IMR-90 (cell line): ENCODE results near the gene SNRNP25. TPM values are rescaled to one million over a fixed set of nuclear protein-coding genes. Genes with fewer than 3 reads are reported as not detected.

Source experiments
- ATAC-seq: fragments of 200-7000 bp; cut with Tn5 transposase; 2 replicates; pipeline ENCODE4 v1.9.1; 2020; ENCODE audit warnings: low read depth, mild to moderate bottlenecking, moderate library complexity
- BruUV-seq: library from RNA; stranded (reverse); fragments of 400-500 nt; replicated peaks from 2 replicates; lab custom pipeline; 2021; lab: Mats Ljungman, UMichigan
- CTCF ChIA-PET: fragments of 300-600 bp; formaldehyde crosslinking; extraction: SDS; loops from one replicate; lab custom pipeline; 2021; ENCODE audit warnings: antibody characterized with exemption; lab: Yijun Ruan, JAX
- POLR2A ChIA-PET: fragments of 300-600 bp; sonication (Branson Sonifier 250); formaldehyde crosslinking; loops from one replicate; lab custom pipeline; 2022; ENCODE audit warnings: antibody characterized with exemption; ENCODE audit not compliant: unreplicated experiment; lab: Charles Lee
- DNase-seq: peaks from one replicate; pipeline ENCODE4 v3.0.0; 2013
- H2AFZ ChIP-seq: replicated peaks from 2 replicates; pipeline ENCODE3; 2013; ENCODE audit warnings: low read length, mild to moderate bottlenecking; ENCODE audit not compliant: poor library complexity
- H2AK5ac ChIP-seq: 2 replicates; pipeline ENCODE4 v1.6.1; 2013; ENCODE audit warnings: low read depth, low read length, inconsistent platforms
- H2AK9ac ChIP-seq: replicated peaks from 2 replicates; pipeline ENCODE3; 2013; ENCODE audit warnings: mild to moderate bottlenecking, low read depth, low read length, moderate library complexity; ENCODE audit not compliant: poor library complexity
- H2BK120ac ChIP-seq: 2 replicates; pipeline ENCODE4 v1.6.1; 2013; ENCODE audit warnings: low read depth, low read length, inconsistent platforms
- H2BK15ac ChIP-seq: 3 replicates; pipeline ENCODE4 v1.6.1; 2013; ENCODE audit warnings: low read depth, low read length, inconsistent platforms
- H2BK20ac ChIP-seq: 2 replicates; pipeline ENCODE4 v1.6.1; 2013; ENCODE audit warnings: low read depth, mild to moderate bottlenecking, inconsistent platforms, low read length, moderate library complexity
- H2BK5ac ChIP-seq: 2 replicates; pipeline ENCODE4 v1.6.1; 2013; ENCODE audit warnings: mild to moderate bottlenecking, low read depth, low read length, inconsistent platforms; ENCODE audit not compliant: poor library complexity, severe bottlenecking
- H3K14ac ChIP-seq: replicated peaks from 2 replicates; pipeline ENCODE4 v1.6.1; 2013; ENCODE audit warnings: low read depth, low read length, inconsistent platforms
- H3K18ac ChIP-seq: 2 replicates; pipeline ENCODE4 v1.6.1; 2013; ENCODE audit warnings: low read depth, low read length, control low read depth
- H3K23ac ChIP-seq: 2 replicates; pipeline ENCODE4 v1.6.1; 2013; ENCODE audit warnings: low read depth, low read length, inconsistent platforms
- H3K27ac ChIP-seq: 2 replicates; pipeline ENCODE4 v1.5.1; 2013; ENCODE audit warnings: mild to moderate bottlenecking, control low read depth, low read length; ENCODE audit not compliant: insufficient read depth
- H3K27me3 ChIP-seq: 2 replicates; pipeline ENCODE4 v1.6.1; 2013; ENCODE audit warnings: low read length; ENCODE audit not compliant: control insufficient read depth, insufficient read depth
- H3K36me3 ChIP-seq: 2 replicates; pipeline ENCODE4 v1.6.1; 2013; ENCODE audit warnings: low read length, mixed read lengths; ENCODE audit not compliant: control insufficient read depth, insufficient read depth
- H3K4ac ChIP-seq: 2 replicates; pipeline ENCODE4 v1.6.1; 2013; ENCODE audit warnings: low read depth, low read length, inconsistent platforms
- H3K4me1 ChIP-seq: 2 replicates; pipeline ENCODE4 v1.6.1; 2013; ENCODE audit warnings: low read length, mixed read lengths; ENCODE audit not compliant: control insufficient read depth, insufficient read depth
- H3K4me2 ChIP-seq: 2 replicates; pipeline ENCODE4 v1.6.1; 2013; ENCODE audit warnings: low read depth, mild to moderate bottlenecking, control low read depth, low read length, moderate library complexity
- H3K4me3 ChIP-seq: 2 replicates; pipeline ENCODE4 v1.5.1; 2013; ENCODE audit warnings: low read depth, mild to moderate bottlenecking, control low read depth, low read length, moderate library complexity; ENCODE audit not compliant: insufficient read depth
- H3K56ac ChIP-seq: 2 replicates; pipeline ENCODE4 v1.6.1; 2013; ENCODE audit warnings: low read length, inconsistent platforms; ENCODE audit not compliant: insufficient read depth; ENCODE audit errors: extremely low read depth
- H3K79me1 ChIP-seq, 2 experiments: 2 replicates each; pipeline ENCODE4 v1.6.1; 2013; ENCODE audit warnings: low read length in 2 of 2, inconsistent platforms in 1 of 2, low read depth in 1 of 2
- H3K9ac ChIP-seq: 2 replicates; pipeline ENCODE4 v1.6.1; 2013; ENCODE audit warnings: low read depth, low read length, control low read depth
- H3K9me1 ChIP-seq: 2 replicates; pipeline ENCODE4 v1.6.1; 2013; ENCODE audit warnings: low read length, inconsistent platforms; ENCODE audit not compliant: insufficient read depth
- H3K9me3 ChIP-seq: 2 replicates; pipeline ENCODE4 v1.6.1; 2013; ENCODE audit warnings: low read length; ENCODE audit not compliant: control insufficient read depth, insufficient read depth
- H4K20me1 ChIP-seq: 2 replicates; pipeline ENCODE4 v1.6.1; 2013; ENCODE audit warnings: low read length, inconsistent platforms; ENCODE audit not compliant: insufficient read depth
- H4K5ac ChIP-seq: 2 replicates; pipeline ENCODE4 v1.6.1; 2013; ENCODE audit warnings: mild to moderate bottlenecking, low read depth, low read length, control low read depth
- H4K8ac ChIP-seq, 2 experiments: 2 replicates each; pipeline ENCODE4 v1.6.1; 2013; ENCODE audit warnings: low read depth in 2 of 2, low read length in 2 of 2, control low read depth in 1 of 2, inconsistent platforms in 1 of 2
- H4K91ac ChIP-seq: 2 replicates; pipeline ENCODE4 v1.6.1; 2013; ENCODE audit warnings: low read depth, low read length, inconsistent platforms; ENCODE audit not compliant: insufficient read depth
- BHLHE40 ChIP-seq: fragments of 150-350 bp; IDR thresholded peaks from 2 replicates; pipeline ENCODE4 v1.6.1; 2016; ENCODE audit warnings: mild to moderate bottlenecking, low read depth, low read length
- CHD1 ChIP-seq: IDR thresholded peaks from 2 replicates; pipeline ENCODE4 v1.6.1; 2012; ENCODE audit warnings: low read depth, low read length, improper control_type of control experiment
- CTCF ChIP-seq: conservative IDR thresholded peaks from 2 replicates; pipeline ENCODE4 v1.5.1; 2012; ENCODE audit warnings: mild to moderate bottlenecking, low read depth, low read length, improper control_type of control experiment
- MAZ ChIP-seq: IDR thresholded peaks from 2 replicates; pipeline ENCODE4 v1.6.1; 2012; ENCODE audit warnings: low read depth, mild to moderate bottlenecking, low read length, improper control_type of control experiment, moderate library complexity, borderline replicate concordance
- NFE2L2 ChIP-seq: fragments of 150-350 bp; IDR thresholded peaks from 2 replicates; pipeline ENCODE4 v1.6.1; 2016; ENCODE audit warnings: low read depth, mild to moderate bottlenecking, low read length
- POLR2A ChIP-seq: IDR thresholded peaks from 2 replicates; pipeline ENCODE4 v1.6.1; 2012; ENCODE audit warnings: mild to moderate bottlenecking, low read depth, low read length
- RAD21 ChIP-seq: IDR thresholded peaks from 2 replicates; pipeline ENCODE4 v1.6.1; 2012; ENCODE audit warnings: low read length, improper control_type of control experiment
- RCOR1 ChIP-seq: IDR thresholded peaks from 2 replicates; pipeline ENCODE4 v1.6.1; 2012; ENCODE audit warnings: mild to moderate bottlenecking, low read length, improper control_type of control experiment; ENCODE audit not compliant: insufficient replicate concordance
- SMC3 ChIP-seq: fragments of 150-350 bp; IDR thresholded peaks from 2 replicates; pipeline ENCODE4 v1.6.1; 2016; ENCODE audit warnings: low read depth, mild to moderate bottlenecking, antibody characterized with exemption, low read length, moderate library complexity
- WGBS, 2 experiments: methylation state at CpG; one replicate each; pipeline versions ENCODE4 v1.1.5 to v1.1.7; 2013; ENCODE audit warnings: missing lambda C conversion rate in 2 of 2; ENCODE audit not compliant: insufficient read length in 1 of 2; ENCODE audit errors: extremely low coverage in 2 of 2; 5-methylcytosine and 5-hydroxymethylcytosine counted together
- dilution Hi-C: fragments of 300-500 bp; cut with HindIII; formaldehyde crosslinking; loops from one replicate; pipeline ENCODE4 v1.14.3; 2018; ENCODE audit warnings: low sequenced_read_pairs; ENCODE audit not compliant: unreplicated experiment
- in situ Hi-C: fragments of 300-500 bp; cut with MboI; formaldehyde crosslinking; loops from 3 replicates; pipeline ENCODE4 v1.14.3; 2019; ENCODE audit warnings: low sequenced_read_pairs, inconsistent platforms, mixed read lengths
- intact Hi-C: fragments of 100-400 bp; cut with micrococcal nuclease; formaldehyde crosslinking; loops from 2 replicates; pipeline ENCODE4 v1.10.0; 2022
- polyA plus RNA-seq, 3 experiments: library from polyadenylated mRNA; depleted of rRNA; stranded (reverse); fragments of >200 nt; gene quantifications; 2 replicates each; pipeline ENCODE4 v1.2.3, GENCODE V29; 2012; ENCODE audit warnings: low replicate concordance in 1 of 3
- total RNA-seq: library from RNA; depleted of rRNA; stranded (reverse); fragments of >200 nt; gene quantifications from 2 replicates; pipeline ENCODE4 v1.2.3, GENCODE V29; 2012

The SNRNP25 gene
- total and polyA plus RNA-seq, 2 of the 4 experiments (the other 2 are of a cell fraction) = 67.2 to 88.0 TPM

GRCh38 chr16:65745-66144, 12.1 kb downstream of the SNRNP25 start:
- peak overlapping the region; percentile 74 for H2AFZ ChIP-seq
- peaks cover 38% of the 10 kb centered on the region for H3K4me1 ChIP-seq
- 0 out of 2 replicates have a peak, but pooled peaks cover 10% of the 10 kb centered on the region for H3K9me1 ChIP-seq
- ATAC-seq (peak; percentile 79), DNase-seq (peak; percentile 59)
- H4K5ac ChIP-seq = no peak overlapping the region
- H3K9me3 ChIP-seq = no peaks in the 10 kb centered on the region
- peak overlapping the region; percentile 82; the same call in 1 of the 2 replicates for H2AK5ac ChIP-seq
- H4K8ac ChIP-seq = peak overlapping the region in 1 of 2 experiments; percentile 32; a peak in 1 of 4 replicates
- in situ Hi-C loops = no loop called here
- POLR2A ChIA-PET = interaction anchor here (0.5 kb wide), 1 partner anchor 89 kb away, joined by 8 read pairs; no protein-coding TSS in a partner anchor
- 11% methylated on average over 8 of the region's 17 CpGs; no CpG with 5 or more reads in 1 of the 2 experiments for WGBS, 2 experiments
- H3K4me3 ChIP-seq = no peak overlapping the region
- dilution Hi-C loops = no loop called here
- H3K79me1 ChIP-seq = peaks cover 25 to 77% of the 10 kb centered on the region in 2 experiments
- CTCF ChIA-PET = interaction anchor here (1.1 to 2.4 kb wide), 9 partner anchors 10 to 41 kb away, joined by 3 to 24 read pairs (median 6); partner anchors contain the start of genes POLR3K and SNRNP25
- peaks cover 77% of the 10 kb centered on the region for H4K20me1 ChIP-seq
- H3K4ac ChIP-seq = no peak overlapping the region; the same call in 1 of the 2 replicates
- H2BK15ac ChIP-seq = no peak overlapping the region
- intact Hi-C loops = loop anchor here (1.0 kb wide), 2 partner anchors 19 to 32 kb away; no protein-coding TSS in a partner anchor
- H4K91ac ChIP-seq = no peak overlapping the region
- no peak overlapping the region for H3K18ac ChIP-seq
- H2BK120ac ChIP-seq = no peak overlapping the region
- TF ChIP-seq CHD1 (no peak), NFE2L2 (no peak), BHLHE40 (0 out of 2 replicates have a peak, but pooled peaks have one; percentile 27), RCOR1 (no peak), RAD21 (peak; percentile 99), POLR2A (0 out of 2 replicates have a peak, but pooled peaks have one; percentile 52), CTCF (peak; percentile 99), MAZ (peak; percentile 48; the same call in 1 of the 2 replicates), SMC3 (peak; percentile 99)
- H2BK5ac ChIP-seq = no peak overlapping the region
- peak overlapping the region; percentile 85 for H2AK9ac ChIP-seq
- H3K27ac ChIP-seq = no peak overlapping the region
- no peak overlapping the region; the same call in 1 of the 2 replicates for H3K4me2 ChIP-seq
- H3K27me3 ChIP-seq = no peaks in the 10 kb centered on the region
- H3K23ac ChIP-seq = no peak overlapping the region
- BruUV-seq = no TSS peak
- H3K36me3 ChIP-seq = peaks cover 42% of the 10 kb centered on the region
- no peak overlapping the region for H3K14ac ChIP-seq
- no peak overlapping the region for H2BK20ac ChIP-seq
- H3K56ac ChIP-seq = no peak overlapping the region
- H3K9ac ChIP-seq = no peak overlapping the region
